Measurements from ENCODE around the gene PNMA8A. TPM values are rescaled to one million over a fixed set of nuclear protein-coding genes. Genes with fewer than 3 reads are reported as not detected.

The PNMA8A gene
- total and polyA plus RNA-seq, 2 of the 13 experiments (the other 11 are each of a cell fraction or from before 2014, with no cell fraction given) = 0.13 to 0.51 TPM

DNA sequence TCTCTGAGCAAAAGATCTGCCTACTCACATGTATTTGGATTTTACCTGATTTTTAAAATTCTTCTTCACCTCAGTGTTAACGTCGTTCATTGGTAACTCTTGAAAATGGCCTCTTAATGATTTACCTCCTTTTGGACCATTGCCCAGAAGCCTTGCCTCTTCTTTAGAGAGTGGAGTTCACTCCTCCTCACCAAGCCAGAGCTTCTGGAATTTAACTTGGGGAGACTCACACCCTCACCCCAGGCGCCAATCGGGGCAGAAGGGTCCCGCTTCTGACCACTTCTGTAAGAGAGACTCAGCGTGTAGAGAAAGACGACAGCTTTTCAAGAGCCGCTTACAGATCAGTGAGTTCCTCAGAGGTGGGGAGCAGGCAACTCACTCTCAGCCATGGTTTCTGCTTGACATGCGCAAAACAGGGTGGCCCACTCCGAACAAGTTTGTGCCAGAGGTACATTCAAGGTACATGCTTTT, 45.3 kb downstream of the PNMA8A start (continued):
- TF ChIP-seq KIAA2018 (CRISPR knock-in tag; IDR thresholded peaks at IDR 0.05; ENCODE audit: borderline replicate concordance) = no peak
- no peak for TF ChIP-seq ZNF556 (CRISPR knock-in tag; IDR thresholded peaks at IDR 0.05; ENCODE audit: borderline replicate concordance)
- TF ChIP-seq ZNF296 (CRISPR knock-in tag; conservative IDR thresholded peaks at IDR 0.05) = no peak
- TF ChIP-seq, protein P1, sequence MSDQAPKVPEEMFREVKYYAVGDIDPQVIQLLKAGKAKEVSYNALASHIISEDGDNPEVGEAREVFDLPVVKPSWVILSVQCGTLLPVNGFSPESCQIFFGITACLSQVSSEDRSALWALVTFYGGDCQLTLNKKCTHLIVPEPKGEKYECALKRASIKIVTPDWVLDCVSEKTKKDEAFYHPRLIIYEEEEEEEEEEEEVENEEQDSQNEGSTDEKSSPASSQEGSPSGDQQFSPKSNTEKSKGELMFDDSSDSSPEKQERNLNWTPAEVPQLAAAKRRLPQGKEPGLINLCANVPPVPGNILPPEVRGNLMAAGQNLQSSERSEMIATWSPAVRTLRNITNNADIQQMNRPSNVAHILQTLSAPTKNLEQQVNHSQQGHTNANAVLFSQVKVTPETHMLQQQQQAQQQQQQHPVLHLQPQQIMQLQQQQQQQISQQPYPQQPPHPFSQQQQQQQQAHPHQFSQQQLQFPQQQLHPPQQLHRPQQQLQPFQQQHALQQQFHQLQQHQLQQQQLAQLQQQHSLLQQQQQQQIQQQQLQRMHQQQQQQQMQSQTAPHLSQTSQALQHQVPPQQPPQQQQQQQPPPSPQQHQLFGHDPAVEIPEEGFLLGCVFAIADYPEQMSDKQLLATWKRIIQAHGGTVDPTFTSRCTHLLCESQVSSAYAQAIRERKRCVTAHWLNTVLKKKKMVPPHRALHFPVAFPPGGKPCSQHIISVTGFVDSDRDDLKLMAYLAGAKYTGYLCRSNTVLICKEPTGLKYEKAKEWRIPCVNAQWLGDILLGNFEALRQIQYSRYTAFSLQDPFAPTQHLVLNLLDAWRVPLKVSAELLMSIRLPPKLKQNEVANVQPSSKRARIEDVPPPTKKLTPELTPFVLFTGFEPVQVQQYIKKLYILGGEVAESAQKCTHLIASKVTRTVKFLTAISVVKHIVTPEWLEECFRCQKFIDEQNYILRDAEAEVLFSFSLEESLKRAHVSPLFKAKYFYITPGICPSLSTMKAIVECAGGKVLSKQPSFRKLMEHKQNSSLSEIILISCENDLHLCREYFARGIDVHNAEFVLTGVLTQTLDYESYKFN (CRISPR knock-in tag; conservative IDR thresholded peaks at IDR 0.05) = no peak
- peak; percentile 73; the same call in 1 of the 2 replicates for TF ChIP-seq HMGXB3 (CRISPR knock-in tag; IDR thresholded peaks at IDR 0.05; ENCODE audit: borderline replicate concordance)
- TF ChIP-seq HNRNPL (IDR thresholded peaks at IDR 0.05; ENCODE audit: low read depth, low read length) = no peak
- no peak for TF ChIP-seq CBX5 (CRISPR knock-in tag; IDR thresholded peaks at IDR 0.05; ENCODE audit: borderline replicate concordance)
- TF ChIP-seq, protein P2, sequence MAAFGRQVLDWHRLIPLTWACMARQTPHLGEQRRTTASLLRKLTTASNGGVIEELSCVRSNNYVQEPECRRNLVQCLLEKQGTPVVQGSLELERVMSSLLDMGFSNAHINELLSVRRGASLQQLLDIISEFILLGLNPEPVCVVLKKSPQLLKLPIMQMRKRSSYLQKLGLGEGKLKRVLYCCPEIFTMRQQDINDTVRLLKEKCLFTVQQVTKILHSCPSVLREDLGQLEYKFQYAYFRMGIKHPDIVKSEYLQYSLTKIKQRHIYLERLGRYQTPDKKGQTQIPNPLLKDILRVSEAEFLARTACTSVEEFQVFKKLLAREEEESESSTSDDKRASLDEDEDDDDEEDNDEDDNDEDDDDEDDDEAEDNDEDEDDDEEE (CRISPR knock-in tag; IDR thresholded peaks at IDR 0.05) = 0 out of 2 replicates have a peak, but pooled peaks have one; percentile 30

All from HepG2 (cell line).